Stimulated activated CD8-positive, alpha-beta memory T cell treated with anti-CD3 and anti-CD28 coated beads, Interleukin-15, amount 100 ng/mL, for 4 hours (primary cell): ENCODE data around the gene SLU7.

Source experiments
- DNase-seq, 2 donors: peaks; one replicate each; pipeline ENCODE4 v3.0.0-alpha.2; 2020; ENCODE audit warnings: low read depth in 2 of 2

The SLU7 gene

GRCh38 chr5:160419458-160420330 lies 813 bp upstream of the SLU7 start:
- no peak for DNase-seq

DNA sequence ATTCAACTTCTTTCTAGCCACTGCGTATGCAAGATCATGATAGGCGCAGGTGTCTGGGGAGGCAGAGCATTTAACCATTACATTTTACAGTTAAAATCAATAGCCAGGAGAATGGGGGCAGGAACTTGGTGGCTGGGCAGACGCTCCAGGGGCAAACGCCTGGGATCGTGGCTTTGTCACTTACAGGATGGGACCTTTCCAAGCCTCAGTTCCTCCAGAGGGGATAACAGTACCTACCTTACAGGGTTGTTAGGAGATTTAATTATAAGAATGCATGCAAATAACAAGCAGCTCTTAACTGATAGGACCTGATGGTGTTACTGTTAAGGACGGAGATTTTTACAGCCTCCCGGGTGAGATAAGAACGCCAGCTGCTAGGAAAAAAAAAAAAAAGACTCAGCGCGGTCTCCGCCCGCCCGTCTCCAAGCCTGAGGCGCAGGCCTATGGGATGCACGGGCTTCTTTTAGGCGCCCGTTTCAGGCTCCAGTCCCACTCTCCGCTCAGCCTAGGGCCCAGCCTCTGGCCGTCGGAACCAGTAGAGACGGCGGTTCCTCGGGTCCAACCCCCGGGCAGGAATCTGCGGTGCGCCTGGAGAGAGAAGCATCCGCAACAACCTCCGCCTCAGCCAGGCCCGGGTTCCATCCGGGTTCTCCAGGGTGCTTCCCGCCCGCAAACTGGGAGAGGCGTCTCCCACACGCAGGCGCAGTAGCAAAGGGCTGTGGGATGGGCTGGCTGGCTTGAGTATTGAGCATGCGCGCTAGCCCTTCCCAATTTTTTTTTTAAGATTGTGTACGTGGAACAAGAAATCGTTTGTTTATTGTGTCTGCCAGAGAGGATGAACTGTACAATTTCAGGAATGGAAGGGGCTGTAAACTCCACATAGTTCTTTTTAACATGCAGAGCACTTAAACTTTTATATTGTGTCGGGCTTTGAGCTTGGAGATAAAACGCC lies 19.2 kb downstream of the SLU7 start, which contains the start of gene FAM200C:
FAM200C (minus strand) TSS at position 653 of the 952 bp plus-strand sequence. CDS start 4,564 bp downstream, outside the sequence.
- peak; percentile 40 to 42 for DNase-seq

- no peak for DNase-seq
These were observed 20.1 kb downstream of the SLU7 start for GRCh38 chr5:160398806-160399205.

GRCh38 chr5:160397492-160397891 lies 21.4 kb downstream of the SLU7 start:
- DNase-seq: no peak

DNA sequence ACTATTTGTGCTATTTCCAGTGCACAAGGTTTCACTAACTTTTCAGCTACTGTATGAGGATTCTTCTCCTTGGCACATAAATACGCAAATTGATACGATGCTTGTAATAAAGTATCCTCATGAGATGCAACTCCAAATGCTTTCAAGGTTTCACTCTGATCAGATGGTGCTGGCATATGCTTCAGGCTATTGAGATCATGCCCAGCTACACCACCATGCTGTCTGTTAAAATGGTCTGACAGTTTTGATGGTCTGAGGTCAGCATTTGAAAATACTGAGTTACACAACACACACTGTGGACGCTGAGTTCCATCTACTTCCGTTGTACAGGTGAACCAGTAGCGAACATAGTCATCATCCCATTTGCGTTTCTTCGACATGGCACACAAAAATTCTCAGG lies 23.8 kb downstream of the SLU7 start:
- no peak for DNase-seq

DNA sequence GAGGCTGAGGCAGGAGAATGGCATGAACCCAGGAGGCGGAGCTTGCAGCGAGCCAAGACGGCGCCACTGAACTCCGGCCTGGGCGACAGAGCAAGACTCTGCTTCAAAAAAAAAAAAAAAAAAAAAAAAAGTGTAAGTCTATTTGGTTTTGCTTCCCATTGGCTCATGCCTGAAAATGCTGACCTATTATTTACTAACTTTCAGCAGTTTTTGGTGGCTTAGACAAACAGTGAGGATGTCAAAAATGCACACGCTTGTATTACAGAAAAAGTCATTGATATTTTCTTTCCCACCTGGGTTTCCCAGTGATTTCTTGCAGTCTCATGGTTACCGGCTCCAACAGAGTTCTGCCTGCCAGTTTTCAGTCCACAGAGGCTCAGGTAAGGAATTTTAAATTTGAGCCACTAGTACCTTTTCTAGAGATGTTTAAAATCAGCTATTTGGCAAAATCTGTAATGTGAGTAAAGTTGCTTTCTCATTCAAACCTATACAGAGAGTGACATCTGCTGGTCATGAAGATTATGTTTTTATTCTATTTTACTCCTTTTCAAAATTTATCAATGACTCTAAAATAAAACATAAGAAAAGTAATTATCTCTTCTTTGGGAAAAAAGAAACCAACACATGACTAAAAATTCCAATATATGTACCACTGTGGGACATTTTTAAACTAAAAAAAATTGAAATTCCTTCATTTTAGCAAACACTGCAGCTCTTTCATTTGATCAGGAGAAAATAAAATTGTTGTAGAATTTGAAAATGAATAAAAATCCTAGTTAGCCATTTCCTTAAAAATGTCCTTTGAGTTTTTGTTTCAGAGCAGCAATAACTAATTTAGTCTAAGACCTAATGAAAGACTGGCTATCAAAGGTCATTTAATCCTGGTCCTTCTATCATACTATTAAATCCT lies 27.8 kb downstream of the SLU7 start:
- no peak for DNase-seq

DNA sequence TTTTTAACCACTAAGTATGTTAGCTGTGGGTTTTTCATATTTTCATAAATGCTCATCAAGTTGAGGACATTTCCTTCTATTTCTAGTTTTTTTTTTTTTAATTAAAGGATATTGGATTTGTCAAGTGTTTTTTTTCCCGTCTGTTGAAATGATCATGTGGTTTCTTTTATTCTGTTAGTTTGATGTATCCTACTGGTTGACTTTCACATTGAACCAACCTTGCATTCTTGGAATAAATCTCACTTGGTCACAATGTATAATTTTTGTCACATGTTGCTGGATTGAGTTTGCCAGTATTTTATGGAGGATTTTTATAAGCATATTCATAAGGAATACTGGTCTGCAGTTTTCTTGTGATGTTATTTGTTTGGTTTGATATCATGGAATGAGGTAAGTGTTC lies 31.4 kb downstream of the SLU7 start:
- DNase-seq: no peak

GRCh38 chr5:160385496-160385895 lies 33.4 kb downstream of the SLU7 start:
- DNase-seq: no peak

DNA sequence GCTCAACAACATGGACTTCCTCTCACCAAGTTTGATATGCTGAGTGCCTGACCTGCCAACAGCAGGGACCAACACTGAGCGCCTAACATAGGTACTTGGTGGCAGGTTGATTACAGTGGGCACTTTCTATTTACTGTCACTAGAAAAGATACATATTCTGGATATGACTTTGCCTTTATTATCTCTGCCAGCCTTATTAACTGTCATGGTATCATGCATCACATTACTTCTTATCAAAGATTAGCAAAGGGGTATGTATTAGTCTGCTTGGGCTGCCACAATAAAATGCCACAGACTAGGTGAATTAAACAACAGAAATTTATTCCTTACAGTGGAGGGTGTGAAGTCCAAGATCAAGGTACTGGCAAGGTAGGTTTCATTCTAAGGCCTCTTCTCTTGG lies 34.2 kb downstream of the SLU7 start:
- no peak for DNase-seq

DNA sequence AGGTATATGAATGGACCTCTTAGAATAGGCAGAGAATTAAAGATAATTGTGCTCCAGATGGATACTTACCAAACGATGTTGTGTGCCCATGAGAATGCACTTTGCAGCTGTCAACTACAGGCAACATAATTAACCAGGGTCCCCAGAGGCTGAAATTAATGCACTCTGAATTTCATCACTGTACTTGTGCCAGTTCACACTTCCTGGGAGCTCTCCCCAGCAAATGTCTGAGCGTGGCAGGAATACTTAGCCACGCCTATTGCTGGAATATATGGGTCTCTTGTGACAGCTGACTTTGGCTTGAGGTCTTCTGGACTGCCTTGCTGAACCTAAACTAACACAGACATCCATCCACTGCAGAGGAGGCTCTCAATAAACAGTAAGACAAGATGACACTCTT lies 36.5 kb downstream of the SLU7 start:
- no peak for DNase-seq

DNA sequence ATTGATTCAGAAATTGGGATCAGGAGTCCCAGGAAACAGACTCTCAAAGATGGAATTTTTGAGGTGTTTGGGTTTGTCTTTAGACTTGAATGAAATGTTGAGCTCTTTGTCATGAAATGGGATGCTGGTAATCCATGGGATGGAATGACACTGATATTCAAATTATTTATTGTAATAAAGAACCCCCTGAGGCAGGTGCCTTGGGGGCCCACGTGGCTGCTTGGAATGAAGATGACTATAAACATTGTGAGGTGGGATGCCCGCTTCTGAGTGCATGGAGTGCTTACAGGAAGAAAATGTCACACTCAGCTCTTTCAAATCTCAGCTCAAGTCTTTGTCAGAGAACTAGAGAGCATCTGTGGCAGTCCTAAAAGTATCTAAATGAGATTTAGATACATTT lies 38.8 kb downstream of the SLU7 start:
- no peak for DNase-seq

DNA sequence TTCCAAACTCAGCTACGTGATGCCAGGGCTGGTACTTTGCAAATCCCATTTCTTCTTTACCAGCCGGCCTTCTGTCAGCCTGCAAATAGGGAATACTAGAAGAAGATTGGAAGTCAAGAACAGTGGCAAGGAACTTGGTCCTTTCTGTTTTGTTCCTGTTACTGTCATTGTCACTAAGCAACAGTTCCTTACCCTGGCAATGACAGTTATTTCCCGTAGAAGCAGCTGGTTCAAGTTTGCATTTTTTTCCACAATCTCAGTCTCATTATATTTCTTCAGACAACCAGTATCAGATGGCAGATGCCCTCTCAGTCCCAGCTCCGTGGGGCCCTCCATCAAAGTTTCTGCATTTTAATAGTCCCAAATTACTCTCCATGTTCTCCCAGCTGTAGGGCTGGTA lies 39.4 kb downstream of the SLU7 start:
- DNase-seq: no peak

- no peak for DNase-seq
These were observed 40.6 kb downstream of the SLU7 start for GRCh38 chr5:160378330-160378729.

DNA sequence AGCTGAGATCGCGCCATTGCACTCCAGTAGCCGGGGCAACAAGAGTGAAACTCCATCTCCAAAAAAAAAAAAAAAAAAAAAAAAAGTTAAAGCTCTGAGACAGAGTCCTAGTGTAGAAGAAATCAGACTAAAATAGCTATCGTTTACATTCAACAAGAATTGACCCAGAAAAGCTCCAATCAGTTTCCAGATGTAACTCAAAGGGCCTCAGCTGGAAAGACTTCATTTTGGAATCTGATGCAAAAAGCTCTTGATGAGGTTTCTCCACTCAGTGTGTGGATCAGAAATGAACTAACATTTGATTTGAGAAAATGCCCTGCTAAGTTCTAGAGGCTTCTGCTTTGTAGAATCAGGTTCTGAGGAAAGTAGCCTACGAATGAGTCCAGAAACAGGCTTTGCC lies 41.2 kb downstream of the SLU7 start:
- no peak for DNase-seq

DNA sequence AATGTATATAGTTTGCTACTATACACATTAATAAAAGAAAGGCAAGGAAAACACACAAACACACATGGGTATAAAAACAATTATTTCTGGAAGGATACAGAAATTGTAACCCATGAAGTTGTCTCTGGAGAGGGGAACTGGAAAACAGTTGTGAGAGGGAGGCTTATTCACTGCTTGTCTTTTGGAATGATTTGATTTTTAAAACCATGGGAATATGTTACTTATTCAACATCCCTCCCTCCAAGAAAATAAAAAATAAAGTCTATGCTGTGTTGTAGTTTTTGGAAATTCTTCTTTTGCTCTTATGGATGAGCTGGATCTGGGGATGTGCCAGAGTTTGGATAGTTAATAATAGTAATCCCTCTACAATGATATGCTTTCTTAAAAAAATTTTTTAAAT lies 42.5 kb downstream of the SLU7 start:
- DNase-seq: no peak

- no peak for DNase-seq
These were observed 43.2 kb downstream of the SLU7 start for GRCh38 chr5:160375701-160376100.

- DNase-seq: no peak
These were observed 43.7 kb downstream of the SLU7 start for GRCh38 chr5:160375166-160375565.

DNA sequence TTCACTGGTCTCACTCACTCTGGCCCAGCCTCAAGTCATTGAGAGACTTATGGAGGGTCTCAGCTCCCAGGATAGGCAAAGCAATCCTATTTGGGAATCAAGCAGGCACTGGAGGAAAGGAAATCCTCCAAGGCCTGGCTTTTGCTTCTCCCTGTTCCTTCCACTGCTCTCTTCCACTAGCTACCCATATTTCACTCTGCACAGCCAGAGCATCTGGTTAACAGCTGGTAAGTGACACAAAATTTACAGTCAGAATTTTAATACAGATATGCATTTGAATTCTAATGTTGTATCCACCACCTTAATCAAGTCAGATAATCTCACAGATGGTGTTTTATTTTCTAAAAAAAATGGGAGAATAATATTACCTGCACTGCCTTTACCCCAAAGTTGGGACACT lies 47.6 kb downstream of the SLU7 start:
- DNase-seq: no peak

DNA sequence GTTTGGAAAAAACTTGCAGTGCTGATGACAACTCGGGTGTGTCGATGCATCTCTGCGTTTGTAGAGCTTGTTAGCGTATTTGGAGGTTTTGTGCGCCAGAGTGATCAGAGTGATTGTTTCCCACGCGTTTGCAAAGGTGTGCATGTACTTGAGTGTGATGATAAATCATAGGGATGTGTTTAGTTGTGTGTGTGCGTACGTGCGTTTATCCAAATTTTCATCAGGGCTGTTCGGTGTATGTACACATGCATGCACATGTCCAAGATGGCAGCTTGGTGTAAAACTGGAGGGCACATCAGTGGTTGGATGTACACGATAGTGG lies 48.2 kb downstream of the SLU7 start:
- no peak for DNase-seq

DNA sequence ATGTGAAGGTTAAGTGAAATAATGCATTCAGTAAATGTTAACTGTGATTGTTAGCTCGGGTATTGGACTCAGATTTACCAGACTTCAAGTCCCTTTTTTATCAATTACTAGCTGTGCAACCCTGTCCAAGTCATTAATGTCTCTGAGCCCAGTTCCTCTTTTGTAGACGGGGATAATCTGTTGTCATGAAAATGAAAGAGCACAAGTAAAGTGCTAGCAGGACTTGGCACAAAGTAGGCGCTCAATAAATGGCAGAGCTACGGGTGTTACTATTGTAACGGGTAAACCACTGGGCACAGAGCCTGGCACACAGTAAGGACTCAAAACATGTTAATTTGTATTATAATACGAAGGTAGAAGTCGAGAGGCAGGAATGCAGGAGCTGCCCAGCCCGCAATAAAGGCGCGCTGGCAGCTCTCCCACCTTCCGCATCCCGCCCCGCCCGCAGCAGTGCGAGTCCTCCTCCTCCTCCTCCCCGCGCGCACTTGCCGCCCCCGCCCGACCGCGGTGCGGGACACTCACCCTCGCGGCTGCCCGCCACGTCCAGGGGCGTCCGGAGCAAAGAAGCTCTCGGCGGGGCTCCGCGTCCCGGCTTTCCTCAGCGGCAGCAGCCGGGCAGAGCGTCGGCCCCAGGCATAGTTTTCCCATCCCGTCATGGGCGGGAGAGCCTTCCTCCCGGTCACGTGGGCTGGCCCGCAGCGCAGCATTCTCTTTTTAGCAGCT lies 48.7 kb downstream of the SLU7 start, which contains the start of gene C1QTNF2:
C1QTNF2 (minus strand) TSS at position 637 of the 723 bp plus-strand sequence. CDS start 15,615 bp downstream, outside the sequence.
- no peak for DNase-seq

GRCh38 chr5:160367885-160368284 lies 51.0 kb downstream of the SLU7 start:
- no peak for DNase-seq
